Epithelial cell of proximal tubule (primary cell): ENCODE data around the gene DHDDS. TPM values are rescaled to one million over a fixed set of nuclear protein-coding genes. Genes with fewer than 3 reads are reported as not detected.

ENCODE experiments used
- DNase-seq: peaks from one replicate; pipeline ENCODE4 v3.0.0-alpha.2; 2011; ENCODE audit warnings: low read depth
- H3K4me3 ChIP-seq: 2 replicates; pipeline ENCODE4 v1.5.1; 2011; ENCODE audit warnings: low read depth, mild to moderate bottlenecking, low read length
- total RNA-seq: library from RNA; depleted of rRNA; stranded (reverse); fragments of >200 nt; gene quantifications from 2 replicates; pipeline ENCODE4 v1.2.3, GENCODE V29; 2015
- TF ChIP-seq, protein P1 (sequence below): conservative IDR thresholded peaks from 2 replicates; pipeline ENCODE4 v1.5.1; 2012; ENCODE audit warnings: low read depth, mild to moderate bottlenecking, low read length

DHDDS gene
- total RNA-seq, 1 donor from 2014 or later = 28.4 TPM

DNA sequence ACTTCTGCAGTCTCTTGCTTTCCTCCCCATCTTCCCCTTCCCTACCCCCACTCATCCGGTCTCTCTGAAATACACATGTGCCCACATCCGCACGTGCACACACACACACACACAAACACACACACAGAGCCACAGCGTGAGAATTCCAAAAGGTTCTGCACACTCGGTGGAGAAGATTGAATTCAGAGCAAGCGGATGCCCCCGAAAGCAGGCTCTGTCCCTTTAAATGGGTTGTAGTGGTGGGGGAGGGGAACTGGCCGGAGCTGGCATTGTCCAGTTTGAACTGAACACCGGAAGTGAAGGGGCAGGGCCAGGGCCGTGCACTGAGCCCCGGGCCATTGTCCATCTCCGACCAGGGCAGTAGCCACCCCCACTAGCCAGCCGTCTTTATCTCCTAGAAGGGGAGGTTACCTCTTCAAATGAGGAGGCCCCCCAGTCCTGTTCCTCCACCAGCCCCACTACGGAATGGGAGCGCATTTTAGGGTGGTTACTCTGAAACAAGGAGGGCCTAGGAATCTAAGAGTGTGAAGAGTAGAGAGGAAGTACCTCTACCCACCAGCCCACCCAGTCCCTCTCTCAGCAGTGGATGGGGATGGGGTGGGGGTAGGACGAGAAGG, 22.8 kb upstream of the DHDDS start:
- TF ChIP-seq, protein P1, sequence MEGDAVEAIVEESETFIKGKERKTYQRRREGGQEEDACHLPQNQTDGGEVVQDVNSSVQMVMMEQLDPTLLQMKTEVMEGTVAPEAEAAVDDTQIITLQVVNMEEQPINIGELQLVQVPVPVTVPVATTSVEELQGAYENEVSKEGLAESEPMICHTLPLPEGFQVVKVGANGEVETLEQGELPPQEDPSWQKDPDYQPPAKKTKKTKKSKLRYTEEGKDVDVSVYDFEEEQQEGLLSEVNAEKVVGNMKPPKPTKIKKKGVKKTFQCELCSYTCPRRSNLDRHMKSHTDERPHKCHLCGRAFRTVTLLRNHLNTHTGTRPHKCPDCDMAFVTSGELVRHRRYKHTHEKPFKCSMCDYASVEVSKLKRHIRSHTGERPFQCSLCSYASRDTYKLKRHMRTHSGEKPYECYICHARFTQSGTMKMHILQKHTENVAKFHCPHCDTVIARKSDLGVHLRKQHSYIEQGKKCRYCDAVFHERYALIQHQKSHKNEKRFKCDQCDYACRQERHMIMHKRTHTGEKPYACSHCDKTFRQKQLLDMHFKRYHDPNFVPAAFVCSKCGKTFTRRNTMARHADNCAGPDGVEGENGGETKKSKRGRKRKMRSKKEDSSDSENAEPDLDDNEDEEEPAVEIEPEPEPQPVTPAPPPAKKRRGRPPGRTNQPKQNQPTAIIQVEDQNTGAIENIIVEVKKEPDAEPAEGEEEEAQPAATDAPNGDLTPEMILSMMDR = no peak
- H3K4me3 ChIP-seq = peak overlapping the region; percentile 11
- DNase-seq = no peak

DNA sequence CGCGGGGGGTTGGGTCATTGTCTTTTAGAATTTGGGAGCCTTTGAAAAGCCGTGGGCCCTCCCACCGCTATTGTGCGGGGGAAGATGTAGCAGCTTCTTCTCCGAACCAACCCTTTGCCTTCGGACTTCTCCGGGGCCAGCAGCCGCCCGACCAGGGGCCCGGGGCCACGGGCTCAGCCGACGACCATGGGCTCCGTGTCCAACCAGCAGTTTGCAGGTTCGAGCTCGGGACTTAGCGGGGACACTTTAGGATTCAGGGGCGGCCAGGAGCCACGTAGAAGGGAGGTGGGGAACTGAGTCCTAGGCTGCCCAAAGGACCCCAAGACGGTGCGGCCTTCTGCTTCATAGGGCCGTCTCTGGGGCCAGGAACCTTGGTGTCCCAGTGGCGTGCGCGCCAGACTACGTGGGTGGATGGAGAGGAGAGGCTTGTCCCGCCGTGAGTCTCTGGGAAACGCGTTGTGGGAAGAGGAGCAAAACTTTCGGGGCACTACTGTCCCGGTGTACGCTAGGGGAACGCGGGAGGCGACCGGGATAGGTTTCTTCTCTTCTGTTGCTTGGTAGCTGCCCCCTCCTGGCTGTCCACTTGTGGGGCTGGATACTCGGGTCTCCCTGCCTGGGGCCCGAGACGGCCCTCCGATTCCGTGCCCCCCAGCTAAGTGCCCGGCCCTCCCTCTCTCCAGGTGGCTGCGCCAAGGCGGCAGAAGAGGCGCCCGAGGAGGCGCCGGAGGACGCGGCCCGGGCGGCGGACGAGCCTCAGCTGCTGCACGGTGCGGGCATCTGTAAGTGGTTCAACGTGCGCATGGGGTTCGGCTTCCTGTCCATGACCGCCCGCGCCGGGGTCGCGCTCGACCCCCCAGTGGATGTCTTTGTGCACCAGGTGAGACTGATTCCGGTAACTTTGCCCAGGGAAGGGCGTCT, 21.2 kb upstream of the DHDDS start, which contains the start of gene LIN28A:
TSS of gene LIN28A (plus strand) at position 112 of the 918 bp plus-strand sequence. CDS start at position 187, 75 bp downstream.
- no peak within 1 kb of the TSS for H3K4me3 ChIP-seq
- no peak for DNase-seq
- TF ChIP-seq, protein P1 = no peak

DNA sequence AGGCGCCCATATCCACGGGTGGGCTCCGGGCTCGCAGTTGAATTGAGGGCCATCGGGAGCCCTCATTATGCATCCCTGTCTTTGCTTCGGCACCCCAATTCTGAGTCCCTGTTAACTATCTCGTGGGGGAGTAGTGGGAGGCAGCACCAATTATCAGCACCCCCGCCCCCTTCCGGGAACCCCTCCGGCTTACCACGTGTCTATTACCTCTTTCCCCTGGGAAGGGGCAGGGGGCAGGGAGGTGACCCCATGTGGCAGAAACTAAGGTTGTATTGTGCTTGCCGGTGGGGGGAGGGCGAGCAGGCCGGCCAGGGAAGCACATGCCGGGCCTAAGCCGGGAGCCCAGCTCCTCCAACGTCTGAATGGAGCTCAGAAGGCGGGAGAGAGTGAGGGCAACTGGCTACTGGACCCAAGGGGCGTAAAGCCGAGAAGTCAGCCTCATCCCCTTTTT, 20.5 kb upstream of the DHDDS start:
- no peak for DNase-seq
- no peak overlapping the region for H3K4me3 ChIP-seq
- TF ChIP-seq, protein P1 = no peak

DNA sequence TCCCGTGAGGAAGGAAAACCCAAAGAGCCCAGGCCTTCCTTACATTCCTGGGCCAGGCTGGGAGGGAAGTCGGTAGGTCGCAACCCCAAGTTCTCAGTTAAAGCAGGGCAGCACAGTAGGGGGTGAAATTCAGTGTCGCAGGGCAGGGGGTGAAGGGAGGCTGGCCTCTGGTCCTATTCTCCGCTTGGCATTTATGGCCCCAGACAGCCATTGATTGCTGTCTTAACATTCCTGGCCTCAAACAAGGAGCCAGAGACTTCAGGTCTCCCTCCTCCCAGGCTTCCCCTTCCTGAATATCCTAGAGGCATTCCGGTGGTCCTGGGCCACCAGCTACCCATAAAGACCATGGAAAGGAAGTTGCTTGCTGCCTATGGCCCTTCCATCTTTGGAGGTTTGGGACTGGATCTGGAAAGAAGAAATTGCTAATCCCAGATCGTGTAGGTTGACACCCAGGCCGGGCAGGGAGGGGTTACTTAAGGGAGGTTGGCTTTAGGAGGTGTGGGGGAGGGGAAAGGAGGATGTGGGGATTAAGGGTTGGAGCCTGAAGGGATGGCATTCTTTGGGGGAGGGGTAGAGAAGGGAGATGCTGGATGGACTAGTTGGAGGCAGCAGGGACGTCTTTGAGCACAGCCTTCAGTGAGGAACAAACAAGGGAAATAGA, 19.8 kb upstream of the DHDDS start:
- TF ChIP-seq, protein P1 = no peak
- DNase-seq = no peak
- H3K4me3 ChIP-seq = no peak overlapping the region

DNA sequence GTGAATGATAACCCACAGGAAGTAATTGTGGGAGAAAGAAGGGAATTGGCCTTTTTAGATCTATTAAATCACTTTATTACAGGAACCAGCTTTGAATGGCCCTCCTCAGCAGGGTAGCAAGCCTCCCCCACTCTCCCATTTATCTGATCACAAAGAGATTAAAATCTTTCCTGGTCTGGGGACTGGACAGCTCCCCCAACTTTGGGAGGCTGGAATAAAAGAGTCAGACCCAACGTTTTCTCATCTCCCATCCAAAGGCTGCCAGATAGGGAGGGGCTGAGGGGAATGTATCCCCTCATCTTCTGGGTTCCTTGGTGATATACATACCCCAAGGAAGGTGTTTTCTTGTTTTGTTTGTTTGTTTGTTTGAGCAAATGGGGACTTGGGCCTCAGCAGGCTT, 19.1 kb upstream of the DHDDS start:
- H3K4me3 ChIP-seq = no peak overlapping the region
- TF ChIP-seq, protein P1 = no peak
- DNase-seq = no peak

DNA sequence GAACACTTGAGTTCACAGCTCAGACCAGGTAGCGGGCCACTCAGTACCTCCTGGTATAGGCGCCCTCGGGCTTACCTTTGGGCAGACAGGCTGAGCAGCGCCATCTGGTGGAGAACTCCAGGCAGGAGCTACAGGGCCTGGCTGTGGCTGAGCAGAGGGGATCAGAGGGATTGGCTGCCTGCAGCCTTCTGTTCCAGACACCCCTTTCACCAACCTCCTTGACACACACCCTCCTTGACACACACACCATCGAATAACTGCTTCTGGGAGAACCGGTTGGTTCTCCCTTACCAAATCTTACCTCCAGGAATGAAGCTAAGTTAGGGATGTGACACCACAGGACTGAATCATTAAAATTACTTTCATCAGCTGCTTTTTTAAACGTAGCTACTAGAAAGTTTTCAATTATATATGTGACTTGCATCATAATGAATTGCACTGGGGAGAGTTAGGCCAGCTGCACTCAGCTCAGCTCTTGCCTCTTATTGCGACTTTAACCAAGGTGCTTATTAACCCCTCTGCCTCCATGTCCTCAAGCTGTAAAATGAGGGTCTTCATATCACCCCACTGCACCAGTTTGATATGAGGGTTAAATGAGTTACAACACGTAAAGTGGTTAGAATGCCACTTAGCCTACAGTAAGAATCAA, 14.9 kb upstream of the DHDDS start:
- no peak for DNase-seq
- H3K4me3 ChIP-seq = no peak overlapping the region

More for the DNA sequence above, 14.9 kb upstream of the DHDDS start:
- TF ChIP-seq, protein P1 = peak; percentile 88
